ENCODE measurements around the gene HES6.

Gene HES6

GRCh38 chr2:238238766-238239542, 884 bp downstream of the HES6 start:
- TF ChIP-seq TAF1 (IDR thresholded peaks at IDR 0.05; ENCODE audit: borderline replicate concordance, insufficient read depth, low read length) (no peak), FOXP2 (optimal IDR thresholded peaks at IDR 0.05; ENCODE audit: borderline replicate concordance, extremely low read depth, extremely low read length, insufficient read depth) (peak; percentile 54)

DNA sequence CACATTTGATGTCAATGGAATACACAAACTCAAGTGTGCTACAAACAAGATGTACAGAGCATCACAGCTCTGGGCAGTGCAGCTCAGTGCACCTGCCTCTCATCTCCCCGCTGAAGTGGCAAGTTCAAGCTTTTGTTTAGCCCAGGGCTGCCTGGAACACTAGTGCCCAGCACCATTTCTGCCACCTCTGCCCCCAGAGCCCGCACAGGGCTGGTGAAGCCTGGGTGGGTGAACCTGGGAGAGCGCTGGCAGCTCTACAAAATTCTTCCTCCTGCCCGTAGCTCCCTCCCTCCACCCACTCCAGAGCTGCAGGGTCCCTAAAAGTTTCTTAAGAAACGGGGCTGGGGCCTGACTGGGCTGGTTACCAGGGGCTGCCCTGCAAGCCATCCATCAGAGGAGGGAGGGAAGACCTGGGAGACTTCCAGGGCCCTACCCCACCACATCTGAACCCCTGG, 1.5 kb downstream of the HES6 start:
- TF ChIP-seq REST (IDR thresholded peaks at IDR 0.05; ENCODE audit: insufficient read depth in 1 of 2, low read depth in 2 of 2, low read length in 2 of 2): no peak
- no peak for TF ChIP-seq TAF1 (IDR thresholded peaks at IDR 0.05; ENCODE audit: borderline replicate concordance, insufficient read depth, low read length)
- TF ChIP-seq POLR2AphosphoS5 (IDR thresholded peaks at IDR 0.05; ENCODE audit: low read depth, low read length): no peak
- no peak for TF ChIP-seq SIN3A (IDR thresholded peaks at IDR 0.05; ENCODE audit: borderline replicate concordance, insufficient read depth, low read length)
- no peak for TF ChIP-seq FOXP2 (optimal IDR thresholded peaks at IDR 0.05; ENCODE audit: borderline replicate concordance, extremely low read depth, extremely low read length, insufficient read depth)

DNA sequence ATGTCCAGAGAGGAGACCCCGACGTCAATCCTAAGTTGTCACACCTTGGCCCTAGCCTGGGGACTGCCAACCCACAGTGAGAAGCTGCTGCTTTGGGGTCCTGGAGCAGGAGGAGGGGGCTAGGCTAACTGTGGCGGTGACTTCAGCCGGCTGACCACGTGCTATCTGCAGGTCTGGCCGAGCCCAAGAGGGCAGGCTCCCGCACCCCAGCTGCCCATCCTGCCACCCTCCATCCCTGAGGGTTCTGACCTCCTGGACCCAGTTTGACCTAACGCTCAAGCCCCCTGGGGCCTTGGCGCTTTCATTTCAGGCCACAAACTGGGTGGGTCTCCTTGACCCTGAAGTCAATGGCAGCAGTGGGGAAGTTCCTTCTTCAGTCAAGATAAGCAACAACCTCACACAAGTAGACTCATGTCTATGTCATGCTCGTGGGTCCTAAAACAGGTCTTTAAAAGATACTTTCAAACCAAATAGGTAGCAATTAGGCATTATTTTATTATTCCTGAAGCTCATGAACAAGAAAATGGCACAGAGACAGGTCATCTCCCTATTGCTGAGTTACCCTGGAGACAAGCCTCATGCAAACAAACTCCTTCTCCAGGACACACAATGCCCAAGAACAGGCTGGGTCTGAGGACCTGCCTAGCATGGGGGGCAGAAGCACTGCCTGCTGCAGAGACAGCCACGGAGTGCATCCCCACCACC, 2.3 kb downstream of the HES6 start:
- TF ChIP-seq TAF1 (IDR thresholded peaks at IDR 0.05; ENCODE audit: borderline replicate concordance, insufficient read depth, low read length) (no peak), REST (IDR thresholded peaks at IDR 0.05; ENCODE audit: insufficient read depth in 1 of 2, low read depth in 2 of 2, low read length in 2 of 2) (no peak), FOXP2 (optimal IDR thresholded peaks at IDR 0.05; ENCODE audit: borderline replicate concordance, extremely low read depth, extremely low read length, insufficient read depth) (no peak), POLR2AphosphoS5 (IDR thresholded peaks at IDR 0.05; ENCODE audit: low read depth, low read length) (no peak), SIN3A (IDR thresholded peaks at IDR 0.05; ENCODE audit: borderline replicate concordance, insufficient read depth, low read length) (no peak)

GRCh38 chr2:238236571-238236970, 3.3 kb downstream of the HES6 start:
- TF ChIP-seq SIN3A (IDR thresholded peaks at IDR 0.05; ENCODE audit: borderline replicate concordance, insufficient read depth, low read length) (no peak), TAF1 (IDR thresholded peaks at IDR 0.05; ENCODE audit: borderline replicate concordance, insufficient read depth, low read length) (no peak), FOXP2 (optimal IDR thresholded peaks at IDR 0.05; ENCODE audit: borderline replicate concordance, extremely low read depth, extremely low read length, insufficient read depth) (no peak), REST (IDR thresholded peaks at IDR 0.05; ENCODE audit: insufficient read depth in 1 of 2, low read depth in 2 of 2, low read length in 2 of 2) (no peak), POLR2AphosphoS5 (IDR thresholded peaks at IDR 0.05; ENCODE audit: low read depth, low read length) (no peak)

GRCh38 chr2:238235856-238236255, 4.0 kb downstream of the HES6 start:
- TF ChIP-seq TAF1 (IDR thresholded peaks at IDR 0.05; ENCODE audit: borderline replicate concordance, insufficient read depth, low read length): no peak
- TF ChIP-seq REST (IDR thresholded peaks at IDR 0.05; ENCODE audit: insufficient read depth in 1 of 2, low read depth in 2 of 2, low read length in 2 of 2): no peak
- no peak for TF ChIP-seq SIN3A (IDR thresholded peaks at IDR 0.05; ENCODE audit: borderline replicate concordance, insufficient read depth, low read length)
- no peak for TF ChIP-seq FOXP2 (optimal IDR thresholded peaks at IDR 0.05; ENCODE audit: borderline replicate concordance, extremely low read depth, extremely low read length, insufficient read depth)
- TF ChIP-seq POLR2AphosphoS5 (IDR thresholded peaks at IDR 0.05; ENCODE audit: low read depth, low read length): no peak

Measured in PFSK-1 (cell line).